Measurements from ENCODE around the gene MYCN.

MYCN gene

GRCh38 chr2:15967415-15968279, 27.3 kb downstream of the MYCN start:
- Mint-ChIP-seq H3K4me1 (ENCODE audit: low read depth) (peaks cover 53% of the 10 kb centered on the region), H3K27me3 (no peaks in the 10 kb centered on the region), H3K4me3 (no peak overlapping the region), H3K9me3 (ENCODE audit: low read depth) (no peaks in the 10 kb centered on the region), H3K36me3 (peaks cover 3% of the 10 kb centered on the region), H3K27ac (peak overlapping the region; percentile 68)

- Mint-ChIP-seq H3K9me3 (ENCODE audit: low read depth) (no peaks in the 10 kb centered on the region), H3K36me3 (peaks cover 3% of the 10 kb centered on the region), H3K4me3 (no peak overlapping the region), H3K27ac (peak overlapping the region; percentile 68), H3K27me3 (no peaks in the 10 kb centered on the region), H3K4me1 (ENCODE audit: low read depth) (peaks cover 55% of the 10 kb centered on the region)
Measured at GRCh38 chr2:15968280-15969178, 28.2 kb downstream of the MYCN start.

GRCh38 chr2:15969214-15969613, 28.9 kb downstream of the MYCN start:
- H3K27me3 Mint-ChIP-seq: no peaks in the 10 kb centered on the region
- no peak overlapping the region for H3K27ac Mint-ChIP-seq
- peak overlapping the region; percentile 38 for H3K4me3 Mint-ChIP-seq
- peaks cover 3% of the 10 kb centered on the region for H3K36me3 Mint-ChIP-seq
- no peaks in the 10 kb centered on the region for H3K9me3 Mint-ChIP-seq (ENCODE audit: low read depth)
- peaks cover 53% of the 10 kb centered on the region for H3K4me1 Mint-ChIP-seq (ENCODE audit: low read depth)

GRCh38 chr2:15970701-15971100, 30.4 kb downstream of the MYCN start:
- H3K27me3 Mint-ChIP-seq: no peaks in the 10 kb centered on the region
- no peak overlapping the region for H3K4me3 Mint-ChIP-seq
- no peaks in the 10 kb centered on the region for H3K9me3 Mint-ChIP-seq (ENCODE audit: low read depth)
- H3K36me3 Mint-ChIP-seq: peaks cover 5% of the 10 kb centered on the region
- H3K4me1 Mint-ChIP-seq (ENCODE audit: low read depth): peaks cover 42% of the 10 kb centered on the region
- H3K27ac Mint-ChIP-seq: no peak overlapping the region

GRCh38 chr2:15971351-15971750, 31.0 kb downstream of the MYCN start:
- no peak overlapping the region for H3K4me3 Mint-ChIP-seq
- peaks cover 5% of the 10 kb centered on the region for H3K36me3 Mint-ChIP-seq
- H3K4me1 Mint-ChIP-seq (ENCODE audit: low read depth): peaks cover 35% of the 10 kb centered on the region
- no peak overlapping the region for H3K27ac Mint-ChIP-seq
- no peaks in the 10 kb centered on the region for H3K9me3 Mint-ChIP-seq (ENCODE audit: low read depth)
- H3K27me3 Mint-ChIP-seq: no peaks in the 10 kb centered on the region

GRCh38 chr2:15971831-15972522, 31.6 kb downstream of the MYCN start:
- Mint-ChIP-seq H3K9me3 (ENCODE audit: low read depth) (no peaks in the 10 kb centered on the region), H3K36me3 (peaks cover 5% of the 10 kb centered on the region), H3K27me3 (no peaks in the 10 kb centered on the region), H3K27ac (no peak overlapping the region), H3K4me3 (no peak overlapping the region), H3K4me1 (ENCODE audit: low read depth) (peaks cover 32% of the 10 kb centered on the region)

GRCh38 chr2:15973481-15974401, 33.4 kb downstream of the MYCN start:
- peaks cover 18% of the 10 kb centered on the region for H3K4me1 Mint-ChIP-seq (ENCODE audit: low read depth)
- H3K36me3 Mint-ChIP-seq: peaks cover 5% of the 10 kb centered on the region
- no peak overlapping the region for H3K4me3 Mint-ChIP-seq
- H3K27me3 Mint-ChIP-seq: no peaks in the 10 kb centered on the region
- no peaks in the 10 kb centered on the region for H3K9me3 Mint-ChIP-seq (ENCODE audit: low read depth)
- H3K27ac Mint-ChIP-seq: no peak overlapping the region

GRCh38 chr2:15974565-15975260, 34.4 kb downstream of the MYCN start:
- H3K4me3 Mint-ChIP-seq: no peak overlapping the region
- peaks cover 5% of the 10 kb centered on the region for H3K36me3 Mint-ChIP-seq
- no peak overlapping the region for H3K27ac Mint-ChIP-seq
- H3K4me1 Mint-ChIP-seq (ENCODE audit: low read depth): peaks cover 8% of the 10 kb centered on the region
- no peaks in the 10 kb centered on the region for H3K9me3 Mint-ChIP-seq (ENCODE audit: low read depth)
- H3K27me3 Mint-ChIP-seq: no peaks in the 10 kb centered on the region

- H3K4me1 Mint-ChIP-seq (ENCODE audit: low read depth): peaks cover 7% of the 10 kb centered on the region
- H3K4me3 Mint-ChIP-seq: no peak overlapping the region
- H3K27ac Mint-ChIP-seq: no peak overlapping the region
- H3K36me3 Mint-ChIP-seq: peaks cover 5% of the 10 kb centered on the region
- no peaks in the 10 kb centered on the region for H3K9me3 Mint-ChIP-seq (ENCODE audit: low read depth)
- H3K27me3 Mint-ChIP-seq: no peaks in the 10 kb centered on the region
Measured at GRCh38 chr2:15975261-15975600, 34.9 kb downstream of the MYCN start.

GRCh38 chr2:15975676-15976075, 35.3 kb downstream of the MYCN start:
- Mint-ChIP-seq H3K9me3 (ENCODE audit: low read depth) (no peaks in the 10 kb centered on the region), H3K27me3 (no peaks in the 10 kb centered on the region), H3K4me3 (no peak overlapping the region), H3K4me1 (ENCODE audit: low read depth) (peaks cover 7% of the 10 kb centered on the region), H3K36me3 (peaks cover 2% of the 10 kb centered on the region), H3K27ac (no peak overlapping the region)

- Mint-ChIP-seq H3K9me3 (ENCODE audit: low read depth) (no peaks in the 10 kb centered on the region), H3K4me1 (ENCODE audit: low read depth) (peaks cover 7% of the 10 kb centered on the region)
Measured at GRCh38 chr2:15976354-15976753, 36.0 kb downstream of the MYCN start.

GRCh38 chr2:15979051-15979758, 38.9 kb downstream of the MYCN start:
- no peaks in the 10 kb centered on the region for H3K9me3 Mint-ChIP-seq (ENCODE audit: low read depth)
- peaks cover 2% of the 10 kb centered on the region for H3K36me3 Mint-ChIP-seq
- peaks cover 11% of the 10 kb centered on the region for H3K4me1 Mint-ChIP-seq (ENCODE audit: low read depth)
- no peak overlapping the region for H3K4me3 Mint-ChIP-seq
- no peaks in the 10 kb centered on the region for H3K27me3 Mint-ChIP-seq
- H3K27ac Mint-ChIP-seq: no peak overlapping the region

More at GRCh38 chr2:15976354-15976753, 36.0 kb downstream of the MYCN start:
- Mint-ChIP-seq H3K4me3 (no peak overlapping the region), H3K36me3 (peaks cover 2% of the 10 kb centered on the region), H3K27me3 (no peaks in the 10 kb centered on the region), H3K27ac (no peak overlapping the region)
